Smooth muscle cell (in vitro differentiated cells): ENCODE measurements around the gene RAB44. TPM values are rescaled to one million over a fixed set of nuclear protein-coding genes. Genes with fewer than 3 reads are reported as not detected.
A peak's percentile ranks its signal among the peaks of the same experiment; 100 is the strongest.

Experiments used
- DNase-seq: peaks from one replicate; lab custom pipeline; 2025; ENCODE audit not compliant: unreplicated experiment; lab: John Stamatoyannopoulos, UW
- H2AFZ ChIP-seq: fragments of 200-600 bp; sonication (generic); 2 replicates; pipeline ENCODE4 v1.6.0; 2016; ENCODE audit warnings: antibody characterized with exemption, low read depth, mild to moderate bottlenecking
- H3F3A ChIP-seq: fragments of 200-600 bp; sonication (generic); 2 replicates; pipeline ENCODE4 v1.6.0; 2017; ENCODE audit warnings: antibody characterized with exemption, low read depth
- H3K27ac ChIP-seq: fragments of 200-600 bp; sonication (generic); 2 replicates; pipeline ENCODE4 v1.5.1; 2016; ENCODE audit warnings: low read depth, mild to moderate bottlenecking
- H3K27me3 ChIP-seq: fragments of 200-600 bp; sonication (generic); 2 replicates; pipeline ENCODE4 v1.6.1; 2016; ENCODE audit warnings: low read depth, mild to moderate bottlenecking
- H3K36me3 ChIP-seq: fragments of 200-600 bp; sonication (generic); 2 replicates; pipeline ENCODE4 v1.5.1; 2016; ENCODE audit warnings: low read depth
- H3K4me1 ChIP-seq: fragments of 200-600 bp; sonication (generic); 2 replicates; pipeline ENCODE4 v1.5.1; 2016; ENCODE audit warnings: low read depth
- H3K4me2 ChIP-seq: fragments of 200-600 bp; sonication (generic); 2 replicates; pipeline ENCODE4 v1.6.0; 2016; ENCODE audit warnings: mild to moderate bottlenecking
- H3K4me3 ChIP-seq: fragments of 200-600 bp; sonication (generic); 2 replicates; pipeline ENCODE4 v1.5.1; 2016; ENCODE audit warnings: mild to moderate bottlenecking
- H3K79me2 ChIP-seq: fragments of 200-600 bp; sonication (generic); 2 replicates; pipeline ENCODE4 v1.6.0; 2016; ENCODE audit warnings: low read depth, mild to moderate bottlenecking
- H3K9ac ChIP-seq: fragments of 200-600 bp; sonication (generic); 2 replicates; pipeline ENCODE4 v1.6.0; 2016; ENCODE audit warnings: low read depth
- H3K9me3 ChIP-seq: fragments of 200-600 bp; sonication (generic); replicated peaks from 2 replicates; pipeline ENCODE4 v1.5.1; 2016; ENCODE audit warnings: low read depth
- H4K20me1 ChIP-seq: fragments of 200-600 bp; sonication (generic); 2 replicates; pipeline ENCODE4 v1.6.0; 2016; ENCODE audit warnings: low read depth
- CTCF ChIP-seq: fragments of 200-600 bp; sonication (generic); IDR thresholded peaks from 2 replicates; pipeline ENCODE4 v1.5.1; 2017; ENCODE audit warnings: borderline replicate concordance, mild to moderate bottlenecking, antibody characterized with exemption; ENCODE audit not compliant: insufficient read depth, poor library complexity, severe bottlenecking
- WGBS: methylation state at CpG from one replicate; pipeline ENCODE4 v1.1.7; 2016; ENCODE audit warnings: low lambda C conversion rate; 5-methylcytosine and 5-hydroxymethylcytosine counted together
- polyA plus RNA-seq: library from polyadenylated mRNA; unstranded; fragments of >200 nt; fragmentation: Nextera tagmentation; extraction: Ambion mirVana; gene quantifications from 2 replicates; pipeline ENCODE4 v1.2.1, GENCODE V29; 2016
- total RNA-seq: library from RNA; depleted of rRNA; stranded (reverse); fragments of >200 nt; gene quantifications from 2 replicates; pipeline ENCODE4 v1.2.3, GENCODE V29; 2014

RAB44 gene
- total and polyA plus RNA-seq, 2 experiments from 2014 or later, result 0.03 TPM; not detected in 1

- no peak overlapping the region for H2AFZ ChIP-seq
- WGBS, result 76% methylated on average over 7 of the region's 7 CpGs
- H3K4me1 ChIP-seq, result peaks cover 3% of the 10 kb centered on the region
- H3K4me2 ChIP-seq, result peak overlapping the region; percentile 30
- H3K79me2 ChIP-seq, result no peaks in the 10 kb centered on the region
- peaks cover 4% of the 10 kb centered on the region for H4K20me1 ChIP-seq
- no peaks in the 10 kb centered on the region for H3K9me3 ChIP-seq
- no peak overlapping the region for H3K9ac ChIP-seq
- no peaks in the 10 kb centered on the region for H3K36me3 ChIP-seq
- H3F3A ChIP-seq, result no peaks in the 10 kb centered on the region
- DNase-seq, result no peak
- H3K27ac ChIP-seq, result peak overlapping the region; percentile 77
- H3K4me3 ChIP-seq, result no peak overlapping the region
- H3K27me3 ChIP-seq, result no peaks in the 10 kb centered on the region
- TF ChIP-seq CTCF, result no peak
Observed at GRCh38 chr6:36727505-36728021, 29.9 kb downstream of the RAB44 start.

GRCh38 chr6:36728289-36729160 lies 30.9 kb downstream of the RAB44 start:
- H3F3A ChIP-seq, result no peaks in the 10 kb centered on the region
- no peak overlapping the region for H2AFZ ChIP-seq
- H3K9ac ChIP-seq, result no peak overlapping the region
- DNase-seq, result no peak
- no peak overlapping the region for H3K4me3 ChIP-seq
- H3K27me3 ChIP-seq, result no peaks in the 10 kb centered on the region
- WGBS, result 93% methylated on average over 11 of the region's 11 CpGs
- H3K9me3 ChIP-seq, result no peaks in the 10 kb centered on the region
- H4K20me1 ChIP-seq, result peaks cover 4% of the 10 kb centered on the region
- H3K79me2 ChIP-seq, result no peaks in the 10 kb centered on the region
- H3K27ac ChIP-seq, result peak overlapping the region; percentile 77
- TF ChIP-seq CTCF, result no peak
- no peaks in the 10 kb centered on the region for H3K36me3 ChIP-seq
- H3K4me1 ChIP-seq, result peaks cover 3% of the 10 kb centered on the region
- H3K4me2 ChIP-seq, result no peak overlapping the region

- Histone ChIP-seq H4K20me1 (peaks cover 4% of the 10 kb centered on the region), H3K4me1 (peaks cover 3% of the 10 kb centered on the region), H2AFZ (no peak overlapping the region), H3F3A (no peaks in the 10 kb centered on the region), H3K9me3 (no peaks in the 10 kb centered on the region), H3K9ac (no peak overlapping the region), H3K79me2 (no peaks in the 10 kb centered on the region), H3K4me3 (no peak overlapping the region), H3K4me2 (no peak overlapping the region), H3K36me3 (no peaks in the 10 kb centered on the region), H3K27ac (no peak overlapping the region), H3K27me3 (no peaks in the 10 kb centered on the region)
- DNase-seq, result no peak
- no peak for TF ChIP-seq CTCF
- WGBS, result 36% methylated on average over 3 of the region's 3 CpGs
Observed at GRCh38 chr6:36729161-36729524, 31.5 kb downstream of the RAB44 start.
